Esophagus muscularis mucosa (tissue), 3 donors: ENCODE data around the gene PRR20G.
"Not testable (repeated sequence)": the region's sequence is repeated elsewhere in the genome, so short reads cannot be mapped to it uniquely, and the experiment has no call there.

Source experiments
- CTCF ChIP-seq, 3 experiments: fragments of 200-600 bp in 2 of 3; fragments of 450-650 bp in 1 of 3; sonication (generic) in 2 of 3; IDR thresholded peaks; one replicate each; pipeline ENCODE4 v1.5.1; 2017 to 2019; ENCODE audit warnings: antibody characterized with exemption in 3 of 3, mild to moderate bottlenecking in 2 of 3, moderate library complexity in 1 of 3
- POLR2AphosphoS5 ChIP-seq, 2 donors: sonication (generic); formaldehyde crosslinking; IDR thresholded peaks; one replicate each; pipeline ENCODE4 v1.6.1; 2017; ENCODE audit warnings: antibody characterized with exemption in 2 of 2

GRCh38 chr3:127308821-127309220, 21.0 kb upstream of the PRR20G start:
- not testable (repeated sequence) for TF ChIP-seq CTCF, POLR2AphosphoS5 (IDR thresholded peaks at IDR 0.05)
